Panc1 (cell line): Measurements from ENCODE around the gene REC114. TPM values are rescaled to one million over a fixed set of nuclear protein-coding genes. Genes with fewer than 3 reads are reported as not detected.

Experiments used
- ATAC-seq: fragments of 200-7000 bp; cut with Tn5 transposase; 2 replicates; pipeline ENCODE4 v1.9.1; 2020; ENCODE audit warnings: mild to moderate bottlenecking, moderate library complexity
- BruUV-seq: library from RNA; stranded (reverse); fragments of 400-500 nt; replicated peaks from 2 replicates; lab custom pipeline; 2021; lab: Mats Ljungman, UMichigan
- CTCF ChIA-PET: fragments of 300-600 bp; sonication (Branson Sonifier 250); formaldehyde crosslinking; loops from one replicate; lab custom pipeline; 2022; ENCODE audit warnings: antibody characterized with exemption; lab: Charles Lee
- POLR2A ChIA-PET: fragments of 300-600 bp; sonication (Branson Sonifier 250); formaldehyde crosslinking; loops from one replicate; lab custom pipeline; 2022; ENCODE audit warnings: antibody characterized with exemption; lab: Charles Lee
- DNase-seq: peaks from one replicate; pipeline ENCODE4 v3.0.0-alpha.2; 2010; ENCODE audit warnings: low read depth, low spot score
- H3K27ac ChIP-seq: 2 replicates; pipeline ENCODE4 v1.5.1; 2011; ENCODE audit warnings: mild to moderate bottlenecking, low read length, inconsistent platforms
- H3K27me3 ChIP-seq: fragments of 200-500 bp; sonication (Bioruptor generic); 2 replicates; pipeline ENCODE4 v1.6.0; 2014; ENCODE audit warnings: low read length, inconsistent platforms; ENCODE audit not compliant: control insufficient read depth, insufficient read depth
- H3K36me3 ChIP-seq: fragments of 200-500 bp; sonication (Bioruptor generic); 2 replicates; pipeline ENCODE4 v1.5.1; 2014; ENCODE audit warnings: inconsistent platforms, mild to moderate bottlenecking, low read length, moderate library complexity; ENCODE audit not compliant: control insufficient read depth, insufficient read depth
- H3K4me1 ChIP-seq: 2 replicates; pipeline ENCODE4 v1.5.1; 2011; ENCODE audit warnings: inconsistent platforms, mild to moderate bottlenecking, low read length, moderate library complexity; ENCODE audit not compliant: control insufficient read depth, insufficient read depth
- H3K4me3 ChIP-seq, 2 experiments: 2 replicates each; pipeline ENCODE4 v1.5.1; 2011 to 2012; ENCODE audit warnings: low read depth in 2 of 2, low read length in 2 of 2, mild to moderate bottlenecking in 2 of 2, inconsistent platforms in 1 of 2, moderate library complexity in 1 of 2
- H3K9me3 ChIP-seq: fragments of 200-500 bp; sonication (Bioruptor generic); 2 replicates; pipeline ENCODE4 v1.5.1; 2014; ENCODE audit warnings: low read depth, mild to moderate bottlenecking, inconsistent platforms, low read length, moderate library complexity; ENCODE audit not compliant: control insufficient read depth, insufficient read depth
- CTCF ChIP-seq: fragments of 450-650 bp; IDR thresholded peaks from 2 replicates; pipeline ENCODE4 v1.5.1; 2017; ENCODE audit warnings: mild to moderate bottlenecking
- POLR2AphosphoS5 ChIP-seq: IDR thresholded peaks from 2 replicates; pipeline ENCODE4 v1.6.1; 2012; ENCODE audit warnings: mild to moderate bottlenecking, low read depth, low read length, moderate library complexity
- SIN3A ChIP-seq: IDR thresholded peaks from 2 replicates; pipeline ENCODE4 v1.6.1; 2012; ENCODE audit warnings: low read depth, mild to moderate bottlenecking, low read length, moderate library complexity, borderline replicate concordance; ENCODE audit not compliant: insufficient read depth
- TCF7L2 ChIP-seq: IDR thresholded peaks from 2 replicates; pipeline ENCODE4 v1.6.1; 2011; ENCODE audit warnings: mild to moderate bottlenecking, low read depth, low read length, inconsistent platforms
- in situ Hi-C: cut with HindIII; loops from 2 replicates; pipeline ENCODE4 v1.10.0; 2016; ENCODE audit warnings: low sequenced_read_pairs, low pct_unique_long_range_greater_than_20kb
- intact Hi-C: fragments of 100-400 bp; cut with micrococcal nuclease; formaldehyde crosslinking; loops from one replicate; pipeline ENCODE4 v1.10.0; 2022; ENCODE audit not compliant: unreplicated experiment
- total RNA-seq: library from RNA; stranded (reverse); gene quantifications from one replicate; pipeline ENCODE4 v1.2.1, GENCODE V29; 2021; ENCODE audit not compliant: unreplicated experiment
- TF ChIP-seq, protein P1 (sequence below), 2 experiments: IDR thresholded peaks; 2 replicates each; pipeline ENCODE4 v1.6.1; 2011 to 2012; ENCODE audit warnings: low read depth in 2 of 2, control low read depth in 1 of 2, low read length in 1 of 2, mild to moderate bottlenecking in 1 of 2, moderate library complexity in 1 of 2; ENCODE audit not compliant: insufficient read depth in 1 of 2

Gene REC114
- total RNA-seq, 1 experiment from 2014 or later, result not detected

DNA sequence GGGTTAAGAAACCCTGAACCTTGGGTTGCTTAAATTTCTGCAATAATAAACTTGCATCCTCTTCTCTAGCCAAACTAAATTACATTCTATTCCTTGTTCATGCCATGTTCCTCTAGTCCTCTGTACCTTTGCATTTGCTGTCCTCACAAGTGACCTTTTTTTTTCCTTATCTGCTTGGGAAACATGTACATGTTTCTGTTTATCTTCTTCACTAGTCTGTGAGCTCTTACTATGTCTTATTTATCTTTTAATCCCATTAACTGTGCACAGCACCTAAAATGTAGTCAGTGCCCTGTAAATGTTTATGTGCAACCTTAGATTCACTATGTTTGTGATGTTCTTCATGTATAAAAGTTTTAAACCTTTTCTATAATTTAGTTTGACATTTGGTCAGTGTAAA, 61.9 kb downstream of the REC114 start:
- intact Hi-C loops, result no loop called here
- CTCF ChIA-PET, result no interaction called here
- POLR2A ChIA-PET, result no interaction called here
- no peaks in the 10 kb centered on the region for H3K4me1 ChIP-seq
- BruUV-seq, result no TSS peak
- H3K27me3 ChIP-seq, result no peaks in the 10 kb centered on the region; the same call in 1 of the 2 replicates
- in situ Hi-C loops, result no loop called here
- DNase-seq (no peak), ATAC-seq (no peak)
- H3K4me3 ChIP-seq, result no peak overlapping the region
- H3K9me3 ChIP-seq, result no peaks in the 10 kb centered on the region
- TF ChIP-seq, protein P1, sequence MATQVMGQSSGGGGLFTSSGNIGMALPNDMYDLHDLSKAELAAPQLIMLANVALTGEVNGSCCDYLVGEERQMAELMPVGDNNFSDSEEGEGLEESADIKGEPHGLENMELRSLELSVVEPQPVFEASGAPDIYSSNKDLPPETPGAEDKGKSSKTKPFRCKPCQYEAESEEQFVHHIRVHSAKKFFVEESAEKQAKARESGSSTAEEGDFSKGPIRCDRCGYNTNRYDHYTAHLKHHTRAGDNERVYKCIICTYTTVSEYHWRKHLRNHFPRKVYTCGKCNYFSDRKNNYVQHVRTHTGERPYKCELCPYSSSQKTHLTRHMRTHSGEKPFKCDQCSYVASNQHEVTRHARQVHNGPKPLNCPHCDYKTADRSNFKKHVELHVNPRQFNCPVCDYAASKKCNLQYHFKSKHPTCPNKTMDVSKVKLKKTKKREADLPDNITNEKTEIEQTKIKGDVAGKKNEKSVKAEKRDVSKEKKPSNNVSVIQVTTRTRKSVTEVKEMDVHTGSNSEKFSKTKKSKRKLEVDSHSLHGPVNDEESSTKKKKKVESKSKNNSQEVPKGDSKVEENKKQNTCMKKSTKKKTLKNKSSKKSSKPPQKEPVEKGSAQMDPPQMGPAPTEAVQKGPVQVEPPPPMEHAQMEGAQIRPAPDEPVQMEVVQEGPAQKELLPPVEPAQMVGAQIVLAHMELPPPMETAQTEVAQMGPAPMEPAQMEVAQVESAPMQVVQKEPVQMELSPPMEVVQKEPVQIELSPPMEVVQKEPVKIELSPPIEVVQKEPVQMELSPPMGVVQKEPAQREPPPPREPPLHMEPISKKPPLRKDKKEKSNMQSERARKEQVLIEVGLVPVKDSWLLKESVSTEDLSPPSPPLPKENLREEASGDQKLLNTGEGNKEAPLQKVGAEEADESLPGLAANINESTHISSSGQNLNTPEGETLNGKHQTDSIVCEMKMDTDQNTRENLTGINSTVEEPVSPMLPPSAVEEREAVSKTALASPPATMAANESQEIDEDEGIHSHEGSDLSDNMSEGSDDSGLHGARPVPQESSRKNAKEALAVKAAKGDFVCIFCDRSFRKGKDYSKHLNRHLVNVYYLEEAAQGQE (IDR thresholded peaks at IDR 0.05; ENCODE audit: insufficient read depth in 1 of 2, low read depth in 2 of 2, low read length in 1 of 2), result no peak
- TF ChIP-seq SIN3A (no peak), CTCF (no peak), TCF7L2 (no peak), POLR2AphosphoS5 (no peak)
- no peak overlapping the region for H3K27ac ChIP-seq
- no peaks in the 10 kb centered on the region for H3K36me3 ChIP-seq

DNA sequence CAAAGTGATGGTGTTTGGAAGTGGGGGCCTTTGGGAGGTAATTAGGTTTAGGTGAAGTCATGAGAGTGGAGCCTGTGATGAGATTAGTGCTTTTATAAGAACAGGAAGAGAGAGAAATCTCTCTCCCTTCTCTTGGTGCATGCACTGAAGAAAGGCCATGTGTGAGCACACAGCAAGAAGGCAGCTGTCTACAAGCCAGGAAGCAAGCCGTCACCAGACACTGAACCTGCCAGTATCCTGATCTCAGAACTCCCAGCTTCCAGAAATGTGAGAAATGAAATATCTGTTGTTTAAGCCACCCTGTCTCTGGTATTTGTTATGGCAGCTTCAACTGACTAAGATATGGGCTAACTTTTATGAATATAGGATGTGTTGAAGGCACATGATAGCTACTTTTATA, 72.6 kb downstream of the REC114 start:
- CTCF ChIA-PET, result no interaction called here
- H3K9me3 ChIP-seq, result no peaks in the 10 kb centered on the region
- H3K27ac ChIP-seq, result no peak overlapping the region
- no peaks in the 10 kb centered on the region for H3K36me3 ChIP-seq
- POLR2A ChIA-PET, result no interaction called here
- no peaks in the 10 kb centered on the region for H3K4me1 ChIP-seq
- H3K27me3 ChIP-seq, result no peaks in the 10 kb centered on the region
- no peak overlapping the region for H3K4me3 ChIP-seq
- TF ChIP-seq TCF7L2 (no peak), CTCF (no peak), SIN3A (no peak), POLR2AphosphoS5 (no peak)
- TF ChIP-seq, protein P1 (IDR thresholded peaks at IDR 0.05; ENCODE audit: insufficient read depth in 1 of 2, low read depth in 2 of 2, low read length in 1 of 2), result no peak
- in situ Hi-C loops, result no loop called here
- BruUV-seq, result no TSS peak
- intact Hi-C loops, result no loop called here
- no peak for DNase-seq
- ATAC-seq, result no peak
